HEK293 (cell line): ENCODE results near the gene PEPD.

Experiments used
- BCL11B ChIP-seq: fragments of 450-650 bp; formaldehyde crosslinking; IDR thresholded peaks from 2 replicates; pipeline ENCODE4 v1.5.1; 2016; ENCODE audit warnings: low read depth, missing biosample characterization, missing genetic modification characterization
- KLF16 ChIP-seq: fragments of 450-650 bp; formaldehyde crosslinking; IDR thresholded peaks from 2 replicates; pipeline ENCODE4 v1.5.1; 2017; ENCODE audit warnings: missing biosample characterization, missing genetic modification characterization
- SALL2 ChIP-seq: fragments of 450-650 bp; formaldehyde crosslinking; IDR thresholded peaks from 2 replicates; pipeline ENCODE4 v1.5.0; 2017; ENCODE audit warnings: missing biosample characterization, mild to moderate bottlenecking, missing genetic modification characterization, borderline replicate concordance
- SP2 ChIP-seq: fragments of 450-650 bp; formaldehyde crosslinking; IDR thresholded peaks from 2 replicates; pipeline ENCODE4 v1.5.1; 2016; ENCODE audit warnings: missing biosample characterization, missing genetic modification characterization
- ZIC2 ChIP-seq: fragments of 450-650 bp; formaldehyde crosslinking; IDR thresholded peaks from 2 replicates; pipeline ENCODE4 v1.5.1; 2016; ENCODE audit warnings: missing biosample characterization, missing genetic modification characterization
- ZNF2 ChIP-seq: fragments of 450-650 bp; formaldehyde crosslinking; IDR thresholded peaks from 2 replicates; pipeline ENCODE4 v1.5.1; 2016; ENCODE audit warnings: missing biosample characterization, missing genetic modification characterization
- ZNF654 ChIP-seq: fragments of 450-650 bp; formaldehyde crosslinking; IDR thresholded peaks from 2 replicates; pipeline ENCODE4 v1.5.1; 2016; ENCODE audit warnings: low read depth, missing biosample characterization, missing genetic modification characterization
- ZNF785 ChIP-seq: fragments of 450-650 bp; formaldehyde crosslinking; IDR thresholded peaks from 2 replicates; pipeline ENCODE4 v1.5.1; 2016; ENCODE audit warnings: missing biosample characterization, missing genetic modification characterization
- ZSCAN4 ChIP-seq: fragments of 450-650 bp; formaldehyde crosslinking; IDR thresholded peaks from 2 replicates; pipeline ENCODE4 v1.5.1; 2017; ENCODE audit warnings: missing biosample characterization, missing genetic modification characterization
- TF ChIP-seq, protein P1 (sequence below): fragments of 450-650 bp; formaldehyde crosslinking; IDR thresholded peaks from 2 replicates; pipeline ENCODE4 v1.5.1; 2016; ENCODE audit warnings: missing biosample characterization, missing genetic modification characterization
- TF ChIP-seq, protein P2 (sequence below): fragments of 450-650 bp; formaldehyde crosslinking; optimal IDR thresholded peaks from 2 replicates; pipeline ENCODE3; 2016; ENCODE audit warnings: missing biosample characterization, mild to moderate bottlenecking, missing genetic modification characterization

DNA sequence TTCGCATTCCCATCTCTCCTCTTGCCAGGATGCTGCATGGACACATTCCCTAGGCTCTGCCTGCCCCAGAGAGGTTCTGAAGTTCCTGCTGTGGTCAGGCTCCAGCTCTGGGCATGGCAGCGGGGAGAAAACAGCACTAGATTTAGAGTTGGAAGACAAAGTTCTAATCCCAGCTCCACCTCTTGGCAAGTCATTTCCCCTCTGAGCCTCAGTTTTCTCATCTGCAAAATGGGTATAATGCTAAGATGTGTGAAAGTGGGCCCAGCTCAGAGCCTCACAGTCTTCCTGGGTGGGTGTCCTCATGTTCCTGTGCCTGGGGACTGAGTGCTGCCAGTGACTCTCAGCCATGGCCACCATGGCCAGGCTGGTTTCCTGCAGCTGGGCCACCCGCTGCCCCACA lies 9.6 kb downstream of the PEPD start:
- TF ChIP-seq BCL11B (tag by site-specific recombination) (no peak), ZNF654 (tag by site-specific recombination) (no peak), ZIC2 (tag by site-specific recombination) (no peak), KLF16 (tag by site-specific recombination) (no peak), ZSCAN4 (no peak), ZNF2 (tag by site-specific recombination) (no peak), SP2 (tag by site-specific recombination) (no peak), ZNF785 (tag by site-specific recombination) (no peak), SALL2 (tag by site-specific recombination) (no peak)
- TF ChIP-seq, protein P1, sequence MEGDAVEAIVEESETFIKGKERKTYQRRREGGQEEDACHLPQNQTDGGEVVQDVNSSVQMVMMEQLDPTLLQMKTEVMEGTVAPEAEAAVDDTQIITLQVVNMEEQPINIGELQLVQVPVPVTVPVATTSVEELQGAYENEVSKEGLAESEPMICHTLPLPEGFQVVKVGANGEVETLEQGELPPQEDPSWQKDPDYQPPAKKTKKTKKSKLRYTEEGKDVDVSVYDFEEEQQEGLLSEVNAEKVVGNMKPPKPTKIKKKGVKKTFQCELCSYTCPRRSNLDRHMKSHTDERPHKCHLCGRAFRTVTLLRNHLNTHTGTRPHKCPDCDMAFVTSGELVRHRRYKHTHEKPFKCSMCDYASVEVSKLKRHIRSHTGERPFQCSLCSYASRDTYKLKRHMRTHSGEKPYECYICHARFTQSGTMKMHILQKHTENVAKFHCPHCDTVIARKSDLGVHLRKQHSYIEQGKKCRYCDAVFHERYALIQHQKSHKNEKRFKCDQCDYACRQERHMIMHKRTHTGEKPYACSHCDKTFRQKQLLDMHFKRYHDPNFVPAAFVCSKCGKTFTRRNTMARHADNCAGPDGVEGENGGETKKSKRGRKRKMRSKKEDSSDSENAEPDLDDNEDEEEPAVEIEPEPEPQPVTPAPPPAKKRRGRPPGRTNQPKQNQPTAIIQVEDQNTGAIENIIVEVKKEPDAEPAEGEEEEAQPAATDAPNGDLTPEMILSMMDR (tag by site-specific recombination) = no peak
- TF ChIP-seq, protein P2, sequence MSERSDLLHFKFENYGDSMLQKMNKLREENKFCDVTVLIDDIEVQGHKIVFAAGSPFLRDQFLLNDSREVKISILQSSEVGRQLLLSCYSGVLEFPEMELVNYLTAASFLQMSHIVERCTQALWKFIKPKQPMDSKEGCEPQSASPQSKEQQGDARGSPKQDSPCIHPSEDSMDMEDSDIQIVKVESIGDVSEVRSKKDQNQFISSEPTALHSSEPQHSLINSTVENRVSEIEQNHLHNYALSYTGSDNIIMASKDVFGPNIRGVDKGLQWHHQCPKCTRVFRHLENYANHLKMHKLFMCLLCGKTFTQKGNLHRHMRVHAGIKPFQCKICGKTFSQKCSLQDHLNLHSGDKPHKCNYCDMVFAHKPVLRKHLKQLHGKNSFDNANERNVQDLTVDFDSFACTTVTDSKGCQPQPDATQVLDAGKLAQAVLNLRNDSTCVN (tag by site-specific recombination) = no peak
